Measurements from ENCODE around the gene RNF10.
"Not testable (repeated sequence)": the region's sequence is repeated elsewhere in the genome, so short reads cannot be mapped to it uniquely, and the experiment has no call there.

RNF10 gene

GRCh38 chr12:120581998-120582397 is 47.8 kb downstream of the RNF10 start:
- no peak for DNase-seq

GRCh38 chr12:120583478-120584030 is 49.4 kb downstream of the RNF10 start:
- peak; percentile 92 for DNase-seq

GRCh38 chr12:120584343-120585149 is 50.4 kb downstream of the RNF10 start:
- peak; percentile 80 for DNase-seq

- DNase-seq, result no peak
Observed at GRCh38 chr12:120586206-120586605, 52.0 kb downstream of the RNF10 start.

- no peak for DNase-seq
Observed at GRCh38 chr12:120586860-120587259, 52.7 kb downstream of the RNF10 start.

GRCh38 chr12:120588371-120588770 is 54.2 kb downstream of the RNF10 start:
- DNase-seq, result no peak

- DNase-seq, result no peak
Observed at GRCh38 chr12:120588948-120589930, 55.1 kb downstream of the RNF10 start.

GRCh38 chr12:120590741-120591407 is 56.7 kb downstream of the RNF10 start:
- DNase-seq, result no peak

GRCh38 chr12:120592121-120593049 is 58.2 kb downstream of the RNF10 start:
- no peak for DNase-seq

- no peak for DNase-seq
Observed at GRCh38 chr12:120596901-120597300, 62.7 kb downstream of the RNF10 start.

- DNase-seq, result no peak
Observed at GRCh38 chr12:120597861-120598260, 63.7 kb downstream of the RNF10 start.

GRCh38 chr12:120598674-120599463 is 64.7 kb downstream of the RNF10 start:
- no peak for DNase-seq

GRCh38 chr12:120599672-120600552 is 65.8 kb downstream of the RNF10 start:
- DNase-seq, result no peak

- DNase-seq, result not testable (repeated sequence)
Observed at GRCh38 chr12:120602416-120602815, 68.3 kb downstream of the RNF10 start.

GRCh38 chr12:120610560-120610959 is 76.4 kb downstream of the RNF10 start:
- DNase-seq, result no peak

- DNase-seq, result not testable (repeated sequence)
Observed at GRCh38 chr12:120611534-120611933, 77.4 kb downstream of the RNF10 start.

GRCh38 chr12:120614848-120615247 is 80.7 kb downstream of the RNF10 start:
- DNase-seq, result no peak

GRCh38 chr12:120617193-120617592 is 83.0 kb downstream of the RNF10 start:
- DNase-seq, result not testable (repeated sequence)

- not testable (repeated sequence) for DNase-seq
Observed at GRCh38 chr12:120617767-120618166, 83.6 kb downstream of the RNF10 start.
